ENCODE results near the gene TMEM131. TPM values are rescaled to one million over a fixed set of nuclear protein-coding genes. Genes with fewer than 3 reads are reported as not detected.
"Not testable (repeated sequence)": the region's sequence is repeated elsewhere in the genome, so short reads cannot be mapped to it uniquely, and the experiment has no call there.

Gene TMEM131
- total RNA-seq, 1 donor, result 45.1 TPM

GRCh38 chr2:97845133-97845532 lies 150.6 kb downstream of the TMEM131 start:
- TF ChIP-seq CTCF (IDR thresholded peaks at IDR 0.05; ENCODE audit: insufficient read depth, low read length), result no peak
- no peak for DNase-seq (ENCODE audit: low read depth)
- H3K4me3 ChIP-seq (ENCODE audit: low read depth, low read length), result no peak overlapping the region

DNA sequence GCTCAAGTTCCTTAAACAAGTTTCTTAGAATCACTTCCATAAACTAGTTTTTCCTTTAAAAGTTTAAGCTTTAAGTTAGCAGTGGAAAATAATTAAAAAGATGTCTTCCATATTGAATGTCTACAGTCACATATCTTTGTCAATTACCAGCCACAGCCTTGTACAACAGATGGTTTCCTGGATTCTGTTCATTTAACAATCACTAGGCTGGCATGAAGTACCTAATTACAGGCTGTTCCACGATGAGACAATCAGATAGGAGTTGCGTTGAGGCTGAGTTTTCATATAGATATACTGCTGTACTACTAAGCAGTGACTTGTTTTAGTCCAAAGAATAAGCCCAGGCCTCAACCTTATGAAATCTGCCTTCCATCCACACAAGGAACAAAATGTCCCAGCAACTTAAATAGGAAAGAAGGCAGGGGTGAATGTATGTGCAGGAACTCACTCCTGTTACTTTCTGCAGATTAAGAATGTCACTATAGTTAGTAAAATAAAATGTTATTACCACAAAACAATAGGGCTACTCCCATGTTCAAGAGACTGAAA lies 151.4 kb downstream of the TMEM131 start:
- TF ChIP-seq CTCF (IDR thresholded peaks at IDR 0.05; ENCODE audit: insufficient read depth, low read length), result no peak
- H3K4me3 ChIP-seq (ENCODE audit: low read depth, low read length), result no peak overlapping the region
- DNase-seq (ENCODE audit: low read depth), result no peak

DNA sequence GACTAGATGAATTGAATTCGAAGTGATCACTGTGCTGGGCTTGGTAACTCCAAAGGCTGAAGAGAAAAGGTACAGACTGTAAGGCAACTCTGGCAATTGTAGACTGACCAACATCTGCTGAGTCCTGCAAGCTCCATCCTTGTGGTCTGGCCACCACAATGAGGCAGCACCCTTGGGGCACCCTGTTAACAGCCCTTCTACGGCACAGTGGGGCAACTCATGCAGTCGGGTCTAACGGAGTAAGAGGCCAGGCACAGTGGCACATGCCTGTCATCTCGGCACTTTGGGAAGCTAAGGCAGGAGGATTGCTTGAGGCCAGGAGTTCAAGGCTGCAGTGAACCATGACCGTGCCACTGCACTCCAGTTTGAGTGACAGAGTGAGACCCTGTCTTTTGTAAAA lies 155.6 kb downstream of the TMEM131 start:
- TF ChIP-seq CTCF (IDR thresholded peaks at IDR 0.05; ENCODE audit: insufficient read depth, low read length), result no peak
- no peak overlapping the region for H3K4me3 ChIP-seq (ENCODE audit: low read depth, low read length)

GRCh38 chr2:97834610-97835009 lies 161.1 kb downstream of the TMEM131 start:
- DNase-seq (ENCODE audit: low read depth), result peak; percentile 2
- no peak for TF ChIP-seq CTCF (IDR thresholded peaks at IDR 0.05; ENCODE audit: insufficient read depth, low read length)
- H3K4me3 ChIP-seq (ENCODE audit: low read depth, low read length), result no peak overlapping the region

More for the DNA sequence above, 155.6 kb downstream of the TMEM131 start:
- no peak for DNase-seq (ENCODE audit: low read depth)

- TF ChIP-seq CTCF (IDR thresholded peaks at IDR 0.05; ENCODE audit: insufficient read depth, low read length), result no peak
- DNase-seq (ENCODE audit: low read depth), result no peak
- no peak overlapping the region for H3K4me3 ChIP-seq (ENCODE audit: low read depth, low read length)
Observed at GRCh38 chr2:97831121-97831520, 164.6 kb downstream of the TMEM131 start.

- not testable (repeated sequence) for H3K4me3 ChIP-seq (ENCODE audit: low read depth, low read length); DNase-seq (ENCODE audit: low read depth)
Observed at GRCh38 chr2:97829255-97829654, 166.5 kb downstream of the TMEM131 start.

GRCh38 chr2:97827013-97827412 lies 168.7 kb downstream of the TMEM131 start:
- not testable (repeated sequence) for DNase-seq (ENCODE audit: low read depth); H3K4me3 ChIP-seq (ENCODE audit: low read depth, low read length)

GRCh38 chr2:97826266-97826847 lies 169.4 kb downstream of the TMEM131 start:
- not testable (repeated sequence) for DNase-seq (ENCODE audit: low read depth); H3K4me3 ChIP-seq (ENCODE audit: low read depth, low read length)

DNA sequence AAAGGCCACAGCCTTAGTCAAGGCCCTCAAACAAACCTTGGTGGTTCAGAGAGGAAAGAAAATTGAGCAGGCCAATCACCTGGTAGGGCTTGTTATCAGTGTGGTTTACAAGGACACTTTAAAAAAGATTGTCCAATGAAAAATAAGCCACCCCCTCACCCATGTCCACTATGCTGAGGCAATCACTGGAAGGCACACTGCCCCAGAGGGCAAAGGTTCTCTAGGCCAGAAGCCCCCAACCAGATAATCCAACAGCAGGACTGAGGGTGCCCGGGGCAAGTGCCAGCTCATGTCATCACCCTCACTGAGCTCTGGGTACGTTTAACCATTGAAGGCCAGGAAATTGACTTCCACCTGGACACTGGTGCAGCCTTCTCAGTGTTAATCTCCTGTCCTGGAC lies 171.7 kb downstream of the TMEM131 start:
- not testable (repeated sequence) for DNase-seq (ENCODE audit: low read depth)

DNA sequence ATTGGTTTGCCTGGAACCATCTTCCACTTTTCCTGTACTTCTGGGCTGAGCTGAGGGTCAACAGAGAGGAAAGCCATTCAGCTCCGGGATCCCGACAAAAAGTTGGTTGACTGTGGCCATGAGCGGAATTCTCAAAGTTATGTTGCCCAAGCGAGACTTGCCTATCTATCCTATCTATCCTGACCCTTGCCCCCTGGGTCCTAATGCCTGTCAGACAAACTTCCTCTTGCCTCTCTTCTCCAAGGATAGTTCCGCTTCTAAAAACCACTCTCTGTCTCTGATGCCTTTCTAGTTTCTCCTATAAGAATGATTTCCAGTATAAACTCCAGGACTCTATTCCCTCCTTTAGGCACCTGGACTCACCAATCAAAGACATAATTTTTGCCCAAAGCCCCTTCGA lies 173.9 kb downstream of the TMEM131 start:
- H3K4me3 ChIP-seq (ENCODE audit: low read depth, low read length); DNase-seq (ENCODE audit: low read depth): not testable (repeated sequence)

More for the DNA sequence above, 171.7 kb downstream of the TMEM131 start:
- H3K4me3 ChIP-seq (ENCODE audit: low read depth, low read length), result not testable (repeated sequence)
